Vagina (tissue), 2 donors: ENCODE measurements around the gene ECI2. TPM values are rescaled to one million over a fixed set of nuclear protein-coding genes. Genes with fewer than 3 reads are reported as not detected.

Source experiments
- DNase-seq, 2 donors: peaks; one replicate each; pipeline ENCODE4 v3.0.0-alpha.2; 2017; ENCODE audit errors: extremely low spot score in 2 of 2
- H3K27ac ChIP-seq: fragments of 200-600 bp; sonication (generic); one replicate; pipeline ENCODE4 v1.5.1; 2019
- H3K27me3 ChIP-seq: fragments of 200-600 bp; sonication (generic); one replicate; pipeline ENCODE4 v1.5.1; 2019
- H3K36me3 ChIP-seq, 2 donors: fragments of 200-600 bp; sonication (generic); one replicate each; pipeline ENCODE4 v1.5.1; 2017 to 2019
- H3K4me1 ChIP-seq: fragments of 200-600 bp; sonication (generic); one replicate; pipeline ENCODE4 v1.5.1; 2019
- H3K4me3 ChIP-seq, 2 donors: fragments of 200-600 bp; sonication (generic); 1 replicate in 1 of 2; 2 replicates in 1 of 2; pipeline ENCODE4 v1.5.1; 2016 to 2019
- H3K9me3 ChIP-seq: fragments of 200-600 bp; sonication (generic); one replicate; pipeline ENCODE4 v1.5.1; 2019
- POLR2A ChIP-seq, 2 donors: fragments of 450-650 bp; IDR thresholded peaks; one replicate each; pipeline ENCODE4 v1.6.1; 2017; ENCODE audit warnings: antibody characterized with exemption in 2 of 2, mild to moderate bottlenecking in 2 of 2, moderate library complexity in 2 of 2
- POLR2AphosphoS5 ChIP-seq, 2 donors: sonication (generic); formaldehyde crosslinking; IDR thresholded peaks; one replicate each; pipeline ENCODE4 v1.9.0; 2017; ENCODE audit warnings: antibody characterized with exemption in 2 of 2, mild to moderate bottlenecking in 2 of 2, low read depth in 1 of 2; ENCODE audit not compliant: insufficient read depth in 1 of 2
- intact Hi-C: fragments of 100-400 bp; cut with DNase I; formaldehyde crosslinking; loops from one replicate; pipeline ENCODE4 v1.15.1; 2023
- total RNA-seq: library from RNA; depleted of rRNA; stranded (reverse); fragments of >200 nt; gene quantifications from one replicate; pipeline ENCODE4 v1.2.3, GENCODE V29; 2016
- TF ChIP-seq, protein P1 (sequence below), 3 experiments: fragments of 450-650 bp in 2 of 3; fragments of 200-600 bp in 1 of 3; sonication (generic) in 1 of 3; IDR thresholded peaks; one replicate each; pipeline ENCODE4 v1.5.1; 2017 to 2019; ENCODE audit warnings: antibody characterized with exemption in 3 of 3, mild to moderate bottlenecking in 2 of 3, moderate library complexity in 2 of 3

ECI2 gene
- total RNA-seq, 1 donor from 2014 or later, result 30.7 TPM

GRCh38 chr6:4176907-4177306 lies 41.5 kb upstream of the ECI2 start:
- H3K36me3 ChIP-seq, result no peaks in the 10 kb centered on the region
- no peak for DNase-seq
- no peaks in the 10 kb centered on the region for H3K9me3 ChIP-seq
- no peak overlapping the region for H3K27ac ChIP-seq
- H3K4me1 ChIP-seq, result no peaks in the 10 kb centered on the region
- H3K4me3 ChIP-seq, result no peak overlapping the region
- intact Hi-C loops, result no loop called here
- H3K27me3 ChIP-seq, result no peaks in the 10 kb centered on the region
- TF ChIP-seq POLR2AphosphoS5 (IDR thresholded peaks at IDR 0.05; ENCODE audit: insufficient read depth in 1 of 2, low read depth in 1 of 2) (no peak), POLR2A (IDR thresholded peaks at IDR 0.05) (no peak)
- TF ChIP-seq, protein P1, sequence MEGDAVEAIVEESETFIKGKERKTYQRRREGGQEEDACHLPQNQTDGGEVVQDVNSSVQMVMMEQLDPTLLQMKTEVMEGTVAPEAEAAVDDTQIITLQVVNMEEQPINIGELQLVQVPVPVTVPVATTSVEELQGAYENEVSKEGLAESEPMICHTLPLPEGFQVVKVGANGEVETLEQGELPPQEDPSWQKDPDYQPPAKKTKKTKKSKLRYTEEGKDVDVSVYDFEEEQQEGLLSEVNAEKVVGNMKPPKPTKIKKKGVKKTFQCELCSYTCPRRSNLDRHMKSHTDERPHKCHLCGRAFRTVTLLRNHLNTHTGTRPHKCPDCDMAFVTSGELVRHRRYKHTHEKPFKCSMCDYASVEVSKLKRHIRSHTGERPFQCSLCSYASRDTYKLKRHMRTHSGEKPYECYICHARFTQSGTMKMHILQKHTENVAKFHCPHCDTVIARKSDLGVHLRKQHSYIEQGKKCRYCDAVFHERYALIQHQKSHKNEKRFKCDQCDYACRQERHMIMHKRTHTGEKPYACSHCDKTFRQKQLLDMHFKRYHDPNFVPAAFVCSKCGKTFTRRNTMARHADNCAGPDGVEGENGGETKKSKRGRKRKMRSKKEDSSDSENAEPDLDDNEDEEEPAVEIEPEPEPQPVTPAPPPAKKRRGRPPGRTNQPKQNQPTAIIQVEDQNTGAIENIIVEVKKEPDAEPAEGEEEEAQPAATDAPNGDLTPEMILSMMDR (IDR thresholded peaks at IDR 0.05), result no peak

- intact Hi-C loops, result no loop called here
- no peaks in the 10 kb centered on the region for H3K4me1 ChIP-seq
- no peak overlapping the region for H3K4me3 ChIP-seq
- H3K27me3 ChIP-seq, result no peaks in the 10 kb centered on the region
- no peak overlapping the region for H3K27ac ChIP-seq
- H3K36me3 ChIP-seq, result no peaks in the 10 kb centered on the region
- H3K9me3 ChIP-seq, result no peaks in the 10 kb centered on the region
- DNase-seq, result no peak
- TF ChIP-seq POLR2AphosphoS5 (IDR thresholded peaks at IDR 0.05; ENCODE audit: insufficient read depth in 1 of 2, low read depth in 1 of 2) (no peak), POLR2A (IDR thresholded peaks at IDR 0.05) (no peak)
Observed at GRCh38 chr6:4174042-4174441, 38.7 kb upstream of the ECI2 start.

DNA sequence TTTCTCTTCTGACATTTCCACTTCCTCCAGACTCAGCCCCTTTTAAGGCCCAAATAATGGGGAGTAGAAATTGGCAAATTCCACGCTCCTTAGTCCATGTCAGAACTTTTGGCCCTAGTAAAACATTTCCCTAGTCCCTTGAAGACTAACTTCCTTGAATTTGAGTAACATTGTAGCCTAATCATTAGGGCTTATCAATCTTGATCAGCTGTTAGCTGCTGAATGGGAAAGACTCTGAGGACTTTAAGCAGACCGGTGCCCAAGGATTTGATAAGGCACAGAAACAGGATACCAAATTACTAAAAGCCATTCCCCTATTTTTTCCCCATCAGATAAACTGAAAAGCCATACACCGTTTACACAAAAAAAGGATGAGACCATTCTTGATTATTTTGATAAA lies 37.0 kb upstream of the ECI2 start:
- Histone ChIP-seq H3K27me3 (no peaks in the 10 kb centered on the region), H3K9me3 (no peaks in the 10 kb centered on the region), H3K27ac (no peak overlapping the region), H3K4me3 (no peak overlapping the region), H3K36me3 (no peaks in the 10 kb centered on the region), H3K4me1 (no peaks in the 10 kb centered on the region)
- no peak for DNase-seq
- no peak for TF ChIP-seq POLR2AphosphoS5 (IDR thresholded peaks at IDR 0.05; ENCODE audit: insufficient read depth in 1 of 2, low read depth in 1 of 2)
- TF ChIP-seq, protein P1 (IDR thresholded peaks at IDR 0.05), result no peak
- TF ChIP-seq POLR2A (IDR thresholded peaks at IDR 0.05), result no peak
- intact Hi-C loops, result no loop called here

GRCh38 chr6:4170297-4170696 lies 34.9 kb upstream of the ECI2 start:
- Histone ChIP-seq H3K27ac (no peak overlapping the region), H3K9me3 (no peaks in the 10 kb centered on the region), H3K36me3 (no peaks in the 10 kb centered on the region), H3K4me1 (no peaks in the 10 kb centered on the region), H3K4me3 (no peak overlapping the region), H3K27me3 (no peaks in the 10 kb centered on the region)
- no peak for DNase-seq
- TF ChIP-seq, protein P1 (IDR thresholded peaks at IDR 0.05), result no peak
- TF ChIP-seq POLR2A (IDR thresholded peaks at IDR 0.05), result no peak
- TF ChIP-seq POLR2AphosphoS5 (IDR thresholded peaks at IDR 0.05; ENCODE audit: insufficient read depth in 1 of 2, low read depth in 1 of 2), result no peak
- intact Hi-C loops, result no loop called here

- no peaks in the 10 kb centered on the region for H3K9me3 ChIP-seq
- intact Hi-C loops, result no loop called here
- no peaks in the 10 kb centered on the region for H3K27me3 ChIP-seq
- H3K36me3 ChIP-seq, result no peaks in the 10 kb centered on the region
- no peak overlapping the region for H3K4me3 ChIP-seq
- no peak for DNase-seq
- TF ChIP-seq POLR2A (IDR thresholded peaks at IDR 0.05) (no peak), POLR2AphosphoS5 (IDR thresholded peaks at IDR 0.05; ENCODE audit: insufficient read depth in 1 of 2, low read depth in 1 of 2) (no peak)
- TF ChIP-seq, protein P1 (IDR thresholded peaks at IDR 0.05), result no peak
- no peak overlapping the region for H3K27ac ChIP-seq
- H3K4me1 ChIP-seq, result no peaks in the 10 kb centered on the region
Observed at GRCh38 chr6:4169028-4169789, 33.8 kb upstream of the ECI2 start.
